Tibial nerve (tissue), 4 donors: ENCODE results near the gene DPP10.

ENCODE experiments used
- CTCF ChIP-seq, 5 experiments: fragments of 200-600 bp in 3 of 5; fragments of 450-650 bp in 2 of 5; sonication (generic) in 3 of 5; IDR thresholded peaks; one replicate each; pipeline ENCODE4 v1.5.1; 2016 to 2019; ENCODE audit warnings: antibody characterized with exemption in 5 of 5, mild to moderate bottlenecking in 3 of 5, moderate library complexity in 2 of 5
- EP300 ChIP-seq, 2 donors: sonication (generic); formaldehyde crosslinking; IDR thresholded peaks; one replicate each; pipeline ENCODE4 v1.6.1; 2017; ENCODE audit warnings: antibody characterized with exemption in 2 of 2, mild to moderate bottlenecking in 1 of 2

GRCh38 chr2:115214050-115214449 lies 771.6 kb downstream of the DPP10 start:
- TF ChIP-seq CTCF (IDR thresholded peaks at IDR 0.05) (no peak), EP300 (IDR thresholded peaks at IDR 0.05) (no peak)
